NOMO-1 treated with dmso at 0.1 percent for 144 hours (cell line): ENCODE data around the gene FAM209B.
"Not testable (repeated sequence)": the region's sequence is repeated elsewhere in the genome, so short reads cannot be mapped to it uniquely, and the experiment has no call there.

Experiments used
- DNase-seq: peaks from one replicate; lab custom pipeline; 2025; ENCODE audit not compliant: unreplicated experiment; lab: John Stamatoyannopoulos, UW

The FAM209B gene

DNA sequence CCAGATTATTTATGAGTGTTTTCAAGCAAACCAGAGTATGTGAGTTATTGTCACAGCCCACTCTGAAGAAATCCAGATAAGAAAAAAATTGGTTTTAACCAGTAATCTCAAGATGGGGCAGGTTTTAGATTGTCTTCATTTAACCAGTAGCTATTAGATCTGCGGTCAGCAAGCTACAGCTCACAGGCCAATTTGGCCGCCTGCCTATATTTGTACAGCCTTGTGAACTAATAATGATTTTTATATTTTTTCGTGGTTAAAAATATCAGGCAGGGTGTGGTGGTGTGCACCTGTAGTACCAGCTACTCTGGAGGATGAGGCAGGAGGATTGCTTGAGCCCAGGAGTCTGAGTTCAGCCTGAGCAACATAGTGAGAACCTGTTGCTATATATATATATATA lies 5.0 kb downstream of the FAM209B start:
- DNase-seq = no peak

DNA sequence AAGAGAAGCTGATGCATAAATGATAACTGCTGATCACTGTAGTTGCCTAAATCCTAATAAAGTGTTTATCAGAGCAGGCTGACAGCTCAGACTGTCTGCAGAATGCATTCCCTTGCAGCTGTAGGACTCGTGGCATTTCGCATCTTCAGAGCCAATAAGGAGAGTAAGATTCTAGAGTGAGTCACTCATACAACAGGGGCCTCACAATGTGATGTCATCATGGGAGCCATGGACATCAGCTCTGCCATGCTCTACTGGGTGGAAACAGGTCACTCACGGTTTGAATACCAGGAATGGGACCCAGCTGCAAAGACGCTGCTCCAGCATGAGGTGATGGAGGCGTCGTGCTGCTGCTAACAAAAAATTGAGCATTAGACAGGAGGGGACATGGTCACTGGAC lies 7.4 kb downstream of the FAM209B start:
- no peak for DNase-seq

DNA sequence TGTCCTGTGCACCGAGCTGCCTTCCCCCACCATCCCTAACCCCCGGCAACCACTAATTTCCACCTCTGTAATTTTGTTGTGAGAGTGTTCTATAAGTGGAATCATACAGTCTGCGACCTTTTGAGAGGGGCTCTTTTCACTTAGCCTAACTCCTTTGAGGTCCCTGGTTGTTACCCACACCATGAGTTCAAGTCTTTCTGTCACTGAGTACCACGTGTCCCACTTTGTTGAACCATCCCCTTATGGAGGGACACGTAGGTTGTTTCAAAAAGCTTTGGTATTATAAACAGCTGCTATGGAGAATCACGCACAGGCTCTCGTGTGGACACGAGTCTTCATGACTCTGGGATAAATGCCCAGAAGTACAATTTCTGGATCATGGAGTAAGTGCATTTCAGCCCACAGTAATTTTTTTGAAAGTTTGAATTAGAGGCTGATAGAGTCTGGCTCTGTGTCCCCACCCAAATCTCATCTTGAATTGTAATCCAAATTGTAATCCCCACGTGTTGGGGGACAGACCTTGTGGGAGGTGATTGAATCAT lies 9.5 kb downstream of the FAM209B start:
- no peak for DNase-seq

DNA sequence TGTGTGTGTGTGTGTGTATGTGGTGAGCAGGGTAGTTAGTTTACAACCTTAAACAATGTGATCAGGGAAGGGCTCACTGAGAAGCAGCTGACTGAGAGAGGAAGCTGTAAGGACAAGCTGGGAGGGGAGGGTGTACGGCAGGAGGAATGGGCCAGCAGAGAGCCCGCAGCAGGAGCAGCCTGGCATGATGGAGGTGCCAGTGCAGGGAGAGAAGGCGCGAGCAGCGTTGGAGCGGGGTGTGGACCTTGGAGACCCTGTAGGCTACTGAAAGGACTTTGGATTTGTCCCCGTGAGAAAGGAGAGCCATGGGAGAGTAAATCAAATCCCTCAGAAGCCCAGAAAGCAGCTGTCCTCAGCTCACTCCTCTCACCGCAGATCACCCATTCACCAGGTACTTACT lies 18.5 kb downstream of the FAM209B start:
- no peak for DNase-seq

DNA sequence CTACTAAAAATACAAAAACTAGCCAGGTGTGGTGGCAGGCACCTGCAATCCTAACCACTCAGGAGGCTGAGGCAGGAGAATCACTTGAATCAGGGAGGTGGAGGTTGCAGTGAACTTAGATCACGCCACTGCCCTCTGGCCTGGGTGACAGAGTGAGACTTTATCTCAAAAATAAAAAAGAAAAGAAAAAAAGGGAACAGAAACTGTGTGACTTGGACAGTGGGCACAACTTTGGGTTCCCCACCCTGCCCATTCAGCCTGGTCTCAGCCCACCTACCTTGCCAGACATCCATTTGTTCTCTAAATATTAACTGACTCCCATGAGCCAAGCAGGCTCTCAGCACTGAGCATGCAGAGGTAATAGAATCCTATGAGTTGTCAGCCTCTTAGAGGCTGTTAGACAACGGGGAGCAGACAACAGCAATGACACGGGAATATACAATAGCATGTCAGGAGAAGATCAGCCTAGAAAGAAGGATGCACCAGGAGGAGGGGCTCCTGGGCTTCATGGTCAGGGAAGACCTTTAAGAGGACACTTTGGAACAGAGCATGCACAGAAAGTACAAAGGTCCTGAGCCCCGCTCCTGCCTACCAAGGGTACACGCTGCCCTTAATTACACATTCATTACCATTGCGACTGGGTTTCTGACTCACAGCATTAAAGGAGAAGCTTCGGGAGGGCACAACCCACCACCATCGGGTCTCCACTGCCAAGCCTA lies 20.0 kb downstream of the FAM209B start:
- peak; percentile 28 for DNase-seq

DNA sequence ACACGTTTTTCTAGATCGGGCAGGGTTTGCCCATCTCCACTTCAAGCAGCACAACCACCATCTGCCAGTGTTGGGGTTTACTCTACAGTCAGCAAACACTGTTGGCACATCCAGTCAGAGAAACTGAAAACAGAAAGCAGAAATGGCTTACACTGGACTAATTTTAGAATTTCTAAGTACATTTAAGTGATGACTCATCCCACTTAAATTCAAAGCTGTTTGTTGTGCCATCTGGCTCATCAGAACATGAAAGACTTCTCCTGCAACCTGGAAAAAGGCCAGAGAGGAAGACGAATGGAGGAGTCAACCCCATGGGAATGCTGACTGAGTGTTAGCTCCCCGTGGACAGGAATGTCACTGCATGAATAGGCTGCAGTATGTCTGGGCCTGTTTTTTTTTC lies 21.8 kb downstream of the FAM209B start:
- peak; percentile 90 for DNase-seq

DNA sequence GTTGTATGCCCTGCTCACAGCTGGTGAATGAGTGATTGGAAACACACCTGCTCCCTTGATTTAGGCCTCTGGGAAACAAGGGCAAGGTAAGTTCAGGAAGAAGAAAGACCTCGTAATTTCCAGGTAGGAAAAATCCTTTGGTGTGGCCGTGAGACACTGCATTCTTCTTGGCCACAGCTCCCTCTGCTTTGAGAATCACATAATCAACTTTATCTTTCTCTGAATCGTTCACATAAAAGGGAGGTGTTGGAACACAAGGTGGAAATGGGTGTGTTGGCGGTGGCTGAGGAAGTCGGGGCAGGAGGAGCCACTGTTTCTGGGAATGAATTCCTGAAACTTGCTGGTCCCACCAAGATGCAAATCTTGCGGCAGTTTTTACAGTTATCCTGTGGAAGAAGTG lies 25.9 kb downstream of the FAM209B start:
- no peak for DNase-seq

DNA sequence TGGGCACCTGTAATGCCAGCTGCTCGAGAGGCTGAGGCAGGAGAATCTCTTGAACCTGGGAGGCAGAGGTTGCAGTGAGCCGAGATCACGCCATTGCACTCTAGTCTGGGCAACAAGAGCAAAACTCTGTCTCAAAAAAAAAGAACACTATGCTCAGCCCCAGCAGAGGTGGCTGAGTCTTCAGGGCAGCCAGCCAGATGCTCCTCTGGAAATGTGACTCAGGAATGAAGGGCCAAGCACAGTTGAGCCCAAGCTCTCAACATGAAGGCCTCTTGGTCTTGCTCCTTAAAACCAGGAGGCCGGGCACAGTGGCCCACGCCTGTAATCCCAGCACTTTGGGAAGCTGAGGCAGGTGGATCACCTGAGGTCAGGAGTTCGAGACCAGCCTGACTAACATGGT lies 31.5 kb downstream of the FAM209B start:
- DNase-seq = not testable (repeated sequence)

DNA sequence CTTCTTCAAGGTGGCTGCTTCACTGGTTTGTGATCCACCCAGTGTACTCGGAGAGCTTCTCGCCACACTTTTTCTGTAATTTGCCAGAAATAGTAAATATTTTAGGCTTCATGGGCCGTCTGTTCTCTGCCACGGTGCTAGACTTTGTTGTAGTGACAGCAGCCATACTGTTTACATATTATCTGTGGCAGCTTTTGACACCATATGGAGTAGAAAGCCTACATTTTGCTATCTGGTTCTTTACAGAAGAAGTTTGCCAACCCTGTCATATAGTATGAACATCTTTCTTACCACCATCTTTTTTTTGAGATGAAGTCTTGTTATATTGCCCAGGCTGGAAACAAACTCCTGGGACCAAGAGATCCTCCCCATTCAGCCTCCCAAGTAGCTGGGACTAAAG lies 32.5 kb downstream of the FAM209B start:
- DNase-seq = no peak

DNA sequence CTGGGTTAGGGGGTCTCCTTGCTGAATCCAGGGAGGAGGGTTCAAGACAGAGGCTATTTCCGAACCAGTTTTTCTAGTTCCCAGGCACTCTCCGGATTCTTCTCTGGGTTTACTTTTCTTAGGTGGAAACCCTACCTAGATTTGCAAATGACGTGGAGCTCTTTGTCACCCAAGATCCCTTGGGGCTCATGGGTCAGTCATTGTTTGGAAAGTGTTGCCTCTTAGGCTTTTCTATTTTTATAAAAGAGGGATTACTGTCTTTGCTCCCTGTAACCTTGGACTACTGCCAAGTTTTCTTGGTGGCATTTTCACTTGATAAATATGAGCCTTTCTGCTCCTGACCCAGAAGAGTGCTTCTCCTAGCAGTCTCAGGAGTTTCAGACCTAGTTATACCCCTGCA lies 33.6 kb downstream of the FAM209B start:
- no peak for DNase-seq

DNA sequence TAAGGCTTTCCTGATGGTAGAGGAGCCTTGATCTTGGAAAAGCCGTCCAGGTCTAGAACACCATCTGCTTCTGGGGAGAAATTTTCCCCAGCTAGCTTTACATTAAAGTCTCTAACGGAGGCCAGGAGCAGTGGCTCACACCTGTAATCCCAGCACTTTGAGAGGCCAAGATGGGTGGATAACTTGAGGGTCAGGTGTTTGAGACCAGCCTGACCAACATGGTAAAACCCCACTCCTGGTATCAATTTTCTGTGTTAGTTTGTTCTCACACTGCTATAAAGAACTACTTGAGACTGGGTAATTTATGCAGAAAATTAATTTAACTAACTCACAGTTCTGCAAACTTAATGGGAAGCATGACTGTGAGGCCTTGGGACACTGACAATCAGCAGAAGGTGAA lies 37.8 kb downstream of the FAM209B start:
- no peak for DNase-seq

DNA sequence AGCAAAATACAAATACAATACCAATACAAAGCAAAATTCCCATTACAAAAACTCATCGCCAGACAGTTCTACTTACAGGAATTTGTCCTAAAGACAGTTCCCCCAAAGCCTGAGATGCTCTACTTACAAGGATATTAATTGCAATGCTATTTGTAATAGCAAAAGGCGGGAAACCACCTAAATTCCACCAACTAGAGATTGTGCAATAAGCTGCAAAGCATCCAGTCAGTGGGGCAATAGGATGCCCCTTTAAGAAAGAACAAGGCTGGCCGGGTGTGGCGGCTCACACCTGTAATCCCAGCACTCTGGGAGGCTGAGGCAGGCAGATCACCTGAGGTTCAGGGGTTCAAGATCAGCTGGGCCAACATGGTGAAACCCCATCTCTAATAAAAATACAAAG lies 39.1 kb downstream of the FAM209B start:
- no peak for DNase-seq

DNA sequence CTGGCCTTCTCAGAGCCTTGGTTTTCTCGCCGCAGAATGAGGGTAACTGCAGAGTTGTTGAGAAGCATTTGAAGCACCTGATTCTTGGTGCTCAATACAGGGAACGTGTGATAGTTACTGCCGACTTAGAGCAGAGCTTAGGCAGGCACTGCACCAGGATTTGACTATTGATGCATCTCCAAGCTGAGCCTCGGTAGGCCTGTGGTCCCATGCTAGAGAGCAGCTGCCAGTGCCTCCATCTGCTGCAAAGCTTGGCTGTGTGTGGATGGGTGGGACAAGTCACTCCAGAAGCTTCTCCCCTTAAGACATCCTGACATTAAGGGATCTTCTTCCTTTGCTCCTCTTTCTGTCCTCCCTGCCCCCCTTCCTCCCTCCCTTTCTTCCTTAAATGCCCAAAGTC lies 40.9 kb downstream of the FAM209B start:
- no peak for DNase-seq

DNA sequence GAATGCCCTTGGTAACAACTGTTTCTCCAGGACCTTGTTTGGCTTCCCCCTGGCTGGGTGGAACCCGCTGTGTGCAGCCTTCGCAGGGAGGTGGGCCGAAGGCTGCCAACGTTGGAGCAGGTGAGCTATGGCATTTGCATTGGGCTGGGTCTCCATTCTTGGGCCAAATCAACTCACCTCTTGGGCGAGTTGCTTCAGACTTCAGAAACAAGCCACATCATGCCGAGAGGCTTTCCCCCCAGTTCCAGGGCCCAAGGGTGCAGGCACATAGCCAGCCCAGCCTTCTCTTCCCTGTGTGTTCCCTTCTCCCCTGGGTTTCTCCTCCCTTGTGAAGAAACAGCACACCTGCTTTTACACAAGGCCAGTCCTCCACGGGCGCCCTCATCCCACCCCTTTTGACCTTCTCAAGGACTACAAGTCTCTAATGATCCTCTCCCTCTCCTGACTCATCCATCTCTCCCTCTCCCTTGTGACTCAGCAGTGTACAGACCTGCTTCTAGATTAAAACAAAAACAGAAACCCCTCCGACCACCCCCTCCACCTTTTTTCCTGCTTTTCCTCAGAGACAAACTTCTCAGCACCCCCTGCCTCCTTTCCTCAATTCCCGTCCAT lies 41.6 kb downstream of the FAM209B start:
- DNase-seq = no peak

DNA sequence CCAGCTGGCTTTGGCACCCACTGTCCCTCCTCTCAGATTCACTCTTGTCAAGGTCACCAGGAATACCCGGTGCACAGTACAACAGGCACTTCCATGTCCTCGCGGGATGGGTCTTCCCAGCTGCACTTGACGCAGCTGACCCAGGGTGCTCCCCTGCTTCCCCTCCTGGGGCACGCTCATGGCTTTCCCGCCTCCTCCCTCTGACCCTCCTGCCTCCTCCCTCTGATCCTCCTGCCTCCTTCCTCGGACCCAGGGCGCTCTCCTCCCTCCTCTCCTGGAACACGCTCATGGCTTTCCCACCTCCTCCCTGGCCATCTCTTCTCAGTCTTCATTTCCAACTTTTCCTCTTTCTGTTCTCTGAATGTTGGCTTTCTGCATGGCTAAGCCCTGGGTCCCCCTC lies 42.1 kb downstream of the FAM209B start:
- no peak for DNase-seq

DNA sequence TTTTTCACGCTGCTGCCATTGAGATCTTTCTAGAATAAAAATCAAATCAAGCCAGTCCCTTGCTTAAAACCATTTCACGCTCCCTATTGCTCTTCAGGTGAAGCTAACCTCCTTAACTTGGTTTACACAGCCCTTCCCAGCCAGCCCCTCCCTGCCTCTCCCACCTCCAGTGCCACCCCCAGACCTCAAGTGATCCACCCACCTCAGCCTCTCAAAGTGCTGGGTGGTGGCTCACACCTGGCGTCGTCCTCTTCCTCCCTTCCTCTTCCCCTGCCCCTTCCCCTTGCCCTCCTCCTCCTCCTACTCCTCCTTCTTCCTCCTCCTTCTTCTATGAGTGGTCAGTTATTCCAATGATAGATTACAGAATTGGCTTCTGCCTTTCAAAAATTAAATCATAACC lies 42.9 kb downstream of the FAM209B start:
- DNase-seq = no peak

DNA sequence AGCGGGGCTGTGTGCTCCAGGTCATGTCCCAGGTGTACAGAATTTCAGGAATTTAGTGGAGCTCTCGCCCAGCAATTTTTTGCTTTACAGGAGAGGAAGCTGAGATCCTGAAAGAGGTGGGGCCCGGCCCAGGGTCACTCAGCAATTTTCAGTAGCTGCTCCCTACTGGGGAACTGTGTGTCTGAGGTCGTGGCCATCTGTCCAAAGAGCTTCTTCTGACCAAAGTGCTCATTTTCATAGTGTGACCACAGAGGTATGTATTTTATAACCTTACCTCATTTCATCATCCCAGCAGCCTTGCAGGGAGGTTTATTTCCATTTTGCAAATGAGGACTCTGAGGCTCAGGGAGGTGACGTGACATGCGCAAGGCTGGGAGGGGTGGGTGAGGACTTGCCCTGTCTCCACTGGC lies 46.3 kb downstream of the FAM209B start:
- DNase-seq = no peak

DNA sequence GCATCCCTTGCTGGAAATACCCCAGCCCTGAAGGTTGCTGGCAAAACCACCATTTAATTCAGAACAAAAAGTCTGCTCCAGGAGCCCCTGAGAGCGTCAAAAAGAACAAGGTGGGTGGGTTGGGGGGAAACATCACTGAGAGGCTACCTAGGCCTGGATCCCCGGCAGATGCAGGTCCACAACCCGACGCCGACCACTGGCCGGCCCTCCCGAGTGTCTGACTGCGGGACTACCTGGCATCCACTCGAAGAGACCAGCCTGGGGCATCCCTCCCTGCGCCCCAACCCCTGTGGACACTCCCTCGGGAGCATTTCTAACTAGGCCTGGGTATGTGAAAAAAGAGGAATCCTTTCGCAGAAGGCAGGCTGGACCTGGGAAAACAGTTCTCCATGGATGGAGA lies 47.2 kb downstream of the FAM209B start:
- DNase-seq = no peak

DNA sequence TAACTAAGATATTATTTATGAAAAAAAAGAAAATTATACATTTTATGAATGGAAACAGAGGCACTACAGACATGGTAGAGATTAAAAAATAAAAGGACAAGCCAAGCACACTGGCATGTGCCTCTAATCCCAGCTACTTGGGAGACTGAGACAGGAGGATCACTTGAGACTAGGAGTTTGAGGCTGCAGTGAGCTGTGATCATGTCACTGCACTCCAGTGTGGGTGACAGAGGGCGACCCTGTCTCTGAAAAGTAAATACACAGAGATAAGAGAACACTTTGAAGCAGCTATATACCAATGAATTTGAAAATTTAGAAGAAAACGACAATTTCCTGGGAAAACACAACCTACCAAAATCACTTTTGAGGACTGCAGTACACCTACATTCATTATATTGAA lies 48.7 kb downstream of the FAM209B start:
- DNase-seq = no peak

DNA sequence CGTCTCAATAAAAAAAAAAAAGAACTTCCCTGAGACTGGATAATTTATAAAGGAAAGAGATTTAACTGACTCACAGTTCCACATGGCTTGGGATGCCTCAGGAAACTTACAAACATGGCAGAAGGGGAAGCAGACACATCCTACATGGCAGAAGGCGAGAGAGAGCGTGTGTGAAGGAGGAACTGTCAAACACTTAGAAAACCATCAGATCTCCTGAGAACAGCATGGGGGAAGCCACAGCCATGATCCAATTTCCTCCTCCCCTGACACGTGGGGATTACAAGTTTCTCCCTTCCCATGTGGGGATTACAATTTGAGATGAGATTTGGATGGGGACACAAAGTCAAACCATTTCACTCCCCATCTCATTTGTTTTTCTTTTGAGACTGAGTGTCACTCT lies 49.5 kb downstream of the FAM209B start:
- no peak for DNase-seq

DNA sequence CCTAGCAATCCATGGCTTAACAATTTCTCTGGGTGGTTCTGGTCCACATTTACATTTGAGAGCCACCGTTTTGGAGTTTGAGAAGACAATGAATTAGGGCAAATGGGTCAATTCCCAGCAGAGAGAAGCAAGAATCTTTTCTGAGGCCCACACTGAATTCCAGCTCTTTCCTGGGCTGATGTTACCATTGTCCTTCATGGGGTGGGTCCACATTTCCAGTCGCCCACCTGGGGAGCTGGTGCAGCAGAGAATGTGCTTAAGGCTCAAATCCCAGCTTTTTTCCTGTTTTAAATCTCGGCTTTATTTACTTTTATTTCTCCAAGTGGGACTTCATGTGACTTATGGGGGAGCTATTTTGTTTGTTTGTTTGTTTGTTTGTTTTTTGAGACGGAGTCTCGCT lies 51.9 kb downstream of the FAM209B start:
- no peak for DNase-seq
